Measurements from ENCODE around the gene SCNN1B.
"Not testable (repeated sequence)": the region's sequence is repeated elsewhere in the genome, so short reads cannot be mapped to it uniquely, and the experiment has no call there.

SCNN1B gene

GRCh38 chr16:23302045-23302956, at the start of gene SCNN1B:
SCNN1B (plus strand) TSS chr16:23302302; CDS start chr16:23348600, 46,298 bp downstream.
- Mint-ChIP-seq H3K4me3 (no peak within 1 kb of the TSS), H3K27me3 (peaks cover 36% of the 10 kb centered on the region), H3K36me3 (ENCODE audit: low read depth) (no peaks in the 10 kb centered on the region), H3K4me1 (ENCODE audit: low read depth) (no peaks in the 10 kb centered on the region), H3K27ac (no peak within 1 kb of the TSS), H3K9me3 (no peaks in the 10 kb centered on the region)
- intact Hi-C loops (cut with micrococcal nuclease), result no loop called here

- no peaks in the 10 kb centered on the region for H3K36me3 Mint-ChIP-seq (ENCODE audit: low read depth)
- no peak overlapping the region for H3K4me3 Mint-ChIP-seq
- peaks cover 7% of the 10 kb centered on the region for H3K9me3 Mint-ChIP-seq
- intact Hi-C loops (cut with micrococcal nuclease), result no loop called here
- H3K27me3 Mint-ChIP-seq, result peaks cover 4% of the 10 kb centered on the region
- no peaks in the 10 kb centered on the region for H3K4me1 Mint-ChIP-seq (ENCODE audit: low read depth)
- H3K27ac Mint-ChIP-seq, result no peak overlapping the region
Measured at GRCh38 chr16:23252310-23252709, 49.8 kb upstream of the SCNN1B start.

DNA sequence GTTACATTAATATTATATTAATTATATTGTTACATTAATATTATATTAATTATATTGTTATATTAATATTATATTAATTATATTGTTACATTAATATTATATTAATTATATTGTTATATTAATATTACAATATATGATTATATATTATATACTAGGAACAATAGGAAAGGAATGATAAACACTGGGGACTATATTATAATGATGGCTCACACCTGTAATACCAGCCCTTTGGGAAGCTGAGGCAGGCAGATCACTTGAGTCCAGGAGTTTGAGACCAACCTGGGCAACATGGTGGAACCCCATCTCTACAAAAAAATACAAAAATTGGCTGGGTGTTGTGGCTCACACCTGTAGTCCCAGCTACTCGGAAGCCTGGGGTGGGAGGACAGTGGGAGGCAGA, 48.5 kb upstream of the SCNN1B start:
- intact Hi-C loops (cut with micrococcal nuclease); H3K27me3 Mint-ChIP-seq; H3K4me3 Mint-ChIP-seq; H3K9me3 Mint-ChIP-seq; H3K4me1 Mint-ChIP-seq (ENCODE audit: low read depth); H3K27ac Mint-ChIP-seq; H3K36me3 Mint-ChIP-seq (ENCODE audit: low read depth): not testable (repeated sequence)

DNA sequence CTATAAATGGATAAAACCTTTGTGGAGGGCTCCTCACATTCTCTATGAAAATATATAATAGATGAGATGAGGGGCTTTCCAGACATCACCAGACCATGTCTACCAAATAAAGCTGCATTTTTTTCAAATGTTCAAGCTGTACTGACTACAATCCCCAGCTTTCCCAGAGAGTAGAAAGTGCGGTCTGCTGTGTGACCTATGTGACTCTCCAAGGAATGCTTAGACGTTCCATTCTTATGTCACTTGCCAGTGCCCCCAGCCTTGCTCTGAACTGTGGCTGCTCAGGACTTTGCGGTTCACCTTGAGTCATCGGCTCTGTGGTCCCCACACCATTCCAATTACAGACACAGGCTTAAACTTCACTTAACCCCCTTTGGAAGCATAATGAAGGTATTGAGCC, 47.8 kb upstream of the SCNN1B start:
- Mint-ChIP-seq H3K27me3 (peaks cover 6% of the 10 kb centered on the region), H3K9me3 (peaks cover 7% of the 10 kb centered on the region), H3K4me1 (ENCODE audit: low read depth) (no peaks in the 10 kb centered on the region), H3K36me3 (ENCODE audit: low read depth) (no peaks in the 10 kb centered on the region), H3K27ac (no peak overlapping the region), H3K4me3 (no peak overlapping the region)
- intact Hi-C loops (cut with micrococcal nuclease), result no loop called here

DNA sequence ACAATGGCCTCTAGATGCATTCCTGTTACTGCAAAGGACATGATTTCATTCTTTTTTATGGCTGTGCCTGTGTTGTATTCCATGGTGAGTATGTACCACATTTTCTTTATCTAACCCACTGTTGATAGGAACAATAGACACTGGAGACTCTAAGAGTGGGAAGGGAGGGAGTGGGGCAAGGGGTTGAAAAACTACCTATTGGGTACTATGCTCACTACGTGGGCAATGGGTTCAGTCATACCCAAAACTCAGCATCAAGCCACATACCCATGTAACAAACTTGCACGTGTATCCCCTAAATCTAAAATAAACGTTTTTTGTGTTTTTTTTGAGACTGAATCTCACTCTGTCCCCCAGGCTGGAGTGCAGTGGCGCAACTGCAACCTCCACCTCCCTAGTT, 47.1 kb upstream of the SCNN1B start:
- Mint-ChIP-seq H3K9me3 (peaks cover 5% of the 10 kb centered on the region), H3K27ac (no peak overlapping the region), H3K36me3 (ENCODE audit: low read depth) (no peaks in the 10 kb centered on the region), H3K4me3 (no peak overlapping the region), H3K27me3 (peaks cover 6% of the 10 kb centered on the region), H3K4me1 (ENCODE audit: low read depth) (no peaks in the 10 kb centered on the region)
- intact Hi-C loops (cut with micrococcal nuclease), result no loop called here

- peaks cover 4% of the 10 kb centered on the region for H3K27me3 Mint-ChIP-seq
- H3K27ac Mint-ChIP-seq, result no peak overlapping the region
- no peaks in the 10 kb centered on the region for H3K36me3 Mint-ChIP-seq (ENCODE audit: low read depth)
- H3K4me1 Mint-ChIP-seq (ENCODE audit: low read depth), result no peaks in the 10 kb centered on the region
- intact Hi-C loops (cut with micrococcal nuclease), result no loop called here
- H3K9me3 Mint-ChIP-seq, result no peaks in the 10 kb centered on the region
- H3K4me3 Mint-ChIP-seq, result no peak overlapping the region
Measured at GRCh38 chr16:23256440-23256839, 45.7 kb upstream of the SCNN1B start.

GRCh38 chr16:23257682-23258081, 44.4 kb upstream of the SCNN1B start:
- no peaks in the 10 kb centered on the region for H3K9me3 Mint-ChIP-seq
- peaks cover 4% of the 10 kb centered on the region for H3K27me3 Mint-ChIP-seq
- no peaks in the 10 kb centered on the region for H3K36me3 Mint-ChIP-seq (ENCODE audit: low read depth)
- H3K4me1 Mint-ChIP-seq (ENCODE audit: low read depth), result no peaks in the 10 kb centered on the region
- H3K4me3 Mint-ChIP-seq, result no peak overlapping the region
- H3K27ac Mint-ChIP-seq, result no peak overlapping the region
- intact Hi-C loops (cut with micrococcal nuclease), result no loop called here

GRCh38 chr16:23258919-23259237, 43.2 kb upstream of the SCNN1B start:
- H3K9me3 Mint-ChIP-seq, result no peaks in the 10 kb centered on the region
- intact Hi-C loops (cut with micrococcal nuclease), result no loop called here
- no peaks in the 10 kb centered on the region for H3K36me3 Mint-ChIP-seq (ENCODE audit: low read depth)
- no peak overlapping the region for H3K4me3 Mint-ChIP-seq
- H3K27ac Mint-ChIP-seq, result no peak overlapping the region
- H3K27me3 Mint-ChIP-seq, result peaks cover 4% of the 10 kb centered on the region
- H3K4me1 Mint-ChIP-seq (ENCODE audit: low read depth), result no peaks in the 10 kb centered on the region

GRCh38 chr16:23267647-23268046, 34.5 kb upstream of the SCNN1B start:
- no peak overlapping the region for H3K4me3 Mint-ChIP-seq
- no peaks in the 10 kb centered on the region for H3K27me3 Mint-ChIP-seq
- no peaks in the 10 kb centered on the region for H3K9me3 Mint-ChIP-seq
- intact Hi-C loops (cut with micrococcal nuclease), result no loop called here
- no peaks in the 10 kb centered on the region for H3K4me1 Mint-ChIP-seq (ENCODE audit: low read depth)
- H3K27ac Mint-ChIP-seq, result no peak overlapping the region
- no peaks in the 10 kb centered on the region for H3K36me3 Mint-ChIP-seq (ENCODE audit: low read depth)

GRCh38 chr16:23268561-23268960, 33.5 kb upstream of the SCNN1B start:
- no peak overlapping the region for H3K27ac Mint-ChIP-seq
- no peaks in the 10 kb centered on the region for H3K27me3 Mint-ChIP-seq
- intact Hi-C loops (cut with micrococcal nuclease), result no loop called here
- H3K36me3 Mint-ChIP-seq (ENCODE audit: low read depth), result no peaks in the 10 kb centered on the region
- H3K4me3 Mint-ChIP-seq, result no peak overlapping the region
- no peaks in the 10 kb centered on the region for H3K4me1 Mint-ChIP-seq (ENCODE audit: low read depth)
- H3K9me3 Mint-ChIP-seq, result no peaks in the 10 kb centered on the region

DNA sequence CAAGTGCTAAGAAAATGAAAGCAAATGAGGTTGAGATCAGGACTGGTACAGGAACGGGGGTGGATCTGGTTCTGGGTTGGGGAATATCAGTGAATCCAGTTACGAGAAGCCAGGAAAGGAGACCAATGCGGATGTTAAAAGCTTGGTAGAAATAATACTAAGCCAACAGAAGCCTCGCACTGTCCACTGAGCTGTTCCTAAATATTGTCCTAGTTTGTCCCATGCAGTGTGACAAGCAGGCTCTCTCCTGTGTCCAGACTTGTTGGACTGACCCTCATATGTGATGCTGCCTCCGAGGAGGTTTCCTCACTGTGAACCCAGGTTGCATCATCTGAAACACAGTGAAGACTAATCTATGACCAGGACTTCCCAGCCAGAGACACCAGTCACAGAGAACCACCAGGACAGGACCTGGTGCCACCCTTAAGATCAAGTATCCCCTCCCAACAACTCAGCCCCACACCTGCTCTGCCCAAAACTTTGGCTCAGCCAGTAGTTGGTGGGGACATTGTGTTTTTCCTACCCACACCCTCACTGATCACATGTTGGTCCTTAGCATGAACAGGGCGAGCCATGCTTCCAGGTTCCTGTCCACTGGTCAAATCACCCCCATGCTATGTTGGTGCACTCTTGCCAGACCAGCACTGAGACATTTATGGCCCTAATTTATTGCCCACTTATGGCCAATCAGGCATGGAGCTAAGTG, 32.7 kb upstream of the SCNN1B start:
- Mint-ChIP-seq H3K27me3 (no peaks in the 10 kb centered on the region), H3K4me1 (ENCODE audit: low read depth) (no peaks in the 10 kb centered on the region), H3K36me3 (ENCODE audit: low read depth) (no peaks in the 10 kb centered on the region), H3K9me3 (no peaks in the 10 kb centered on the region), H3K27ac (no peak overlapping the region), H3K4me3 (no peak overlapping the region)
- intact Hi-C loops (cut with micrococcal nuclease), result no loop called here

GRCh38 chr16:23270654-23271053, 31.4 kb upstream of the SCNN1B start:
- Mint-ChIP-seq H3K4me1 (ENCODE audit: low read depth) (no peaks in the 10 kb centered on the region), H3K4me3 (no peak overlapping the region), H3K9me3 (no peaks in the 10 kb centered on the region), H3K36me3 (ENCODE audit: low read depth) (no peaks in the 10 kb centered on the region), H3K27ac (no peak overlapping the region), H3K27me3 (no peaks in the 10 kb centered on the region)
- intact Hi-C loops (cut with micrococcal nuclease), result no loop called here

DNA sequence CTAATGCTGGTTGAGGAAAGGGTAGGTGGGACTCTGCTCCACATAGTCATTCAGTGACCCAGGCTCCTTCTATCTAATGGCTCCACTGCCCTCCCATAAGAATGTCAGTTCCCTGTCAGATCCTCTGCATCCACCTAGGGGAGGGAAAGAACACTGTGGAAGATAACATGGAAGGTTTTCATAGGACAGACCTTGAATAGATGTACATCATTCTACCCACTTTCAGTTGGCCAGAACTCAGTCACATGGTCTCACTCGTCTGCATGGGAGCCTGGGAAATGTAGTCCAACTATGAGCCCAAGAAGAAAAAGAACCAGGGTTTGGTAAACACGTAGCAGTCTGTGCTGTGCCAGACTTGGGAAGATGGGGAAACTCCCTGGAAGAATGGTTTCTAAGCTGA, 27.1 kb upstream of the SCNN1B start:
- no peak overlapping the region for H3K4me3 Mint-ChIP-seq
- H3K4me1 Mint-ChIP-seq (ENCODE audit: low read depth), result no peaks in the 10 kb centered on the region
- H3K9me3 Mint-ChIP-seq, result no peaks in the 10 kb centered on the region
- H3K27me3 Mint-ChIP-seq, result peaks cover 2% of the 10 kb centered on the region
- H3K27ac Mint-ChIP-seq, result no peak overlapping the region
- intact Hi-C loops (cut with micrococcal nuclease), result no loop called here
- H3K36me3 Mint-ChIP-seq (ENCODE audit: low read depth), result no peaks in the 10 kb centered on the region

GRCh38 chr16:23276821-23277220, 25.3 kb upstream of the SCNN1B start:
- no peak overlapping the region for H3K27ac Mint-ChIP-seq
- intact Hi-C loops (cut with micrococcal nuclease), result no loop called here
- H3K4me3 Mint-ChIP-seq, result no peak overlapping the region
- no peaks in the 10 kb centered on the region for H3K4me1 Mint-ChIP-seq (ENCODE audit: low read depth)
- no peaks in the 10 kb centered on the region for H3K36me3 Mint-ChIP-seq (ENCODE audit: low read depth)
- H3K27me3 Mint-ChIP-seq, result peaks cover 7% of the 10 kb centered on the region
- H3K9me3 Mint-ChIP-seq, result no peaks in the 10 kb centered on the region
